HG03159 (cell line): ENCODE results near the gene CACNA2D3.

Experiments
- ATAC-seq: cut with Tn5 transposase; IDR thresholded peaks from one replicate; pipeline ENCODE4 v1.9.1; 2021; ENCODE audit warnings: mild to moderate bottlenecking, moderate library complexity; ENCODE audit not compliant: unreplicated experiment

CACNA2D3 gene

DNA sequence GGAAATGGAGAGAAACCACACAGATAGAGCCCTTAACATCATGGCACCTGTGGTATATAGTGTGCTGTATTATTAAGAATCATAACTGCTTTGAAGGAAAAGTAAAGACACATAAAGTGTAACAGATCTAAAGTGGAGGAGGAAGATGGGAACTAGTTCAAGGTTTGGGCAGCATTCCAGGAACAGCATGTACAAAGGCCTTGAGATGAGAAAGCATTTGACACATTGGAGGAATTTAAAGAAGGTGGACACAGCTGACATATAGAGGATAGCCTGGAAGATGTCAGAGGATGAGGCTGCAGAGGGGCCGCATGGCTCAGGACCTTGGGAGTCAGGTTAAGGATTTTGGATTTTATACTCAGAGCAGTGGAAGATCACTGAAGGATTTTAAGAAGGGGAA, 766.5 kb downstream of the CACNA2D3 start:
- ATAC-seq, result no peak

DNA sequence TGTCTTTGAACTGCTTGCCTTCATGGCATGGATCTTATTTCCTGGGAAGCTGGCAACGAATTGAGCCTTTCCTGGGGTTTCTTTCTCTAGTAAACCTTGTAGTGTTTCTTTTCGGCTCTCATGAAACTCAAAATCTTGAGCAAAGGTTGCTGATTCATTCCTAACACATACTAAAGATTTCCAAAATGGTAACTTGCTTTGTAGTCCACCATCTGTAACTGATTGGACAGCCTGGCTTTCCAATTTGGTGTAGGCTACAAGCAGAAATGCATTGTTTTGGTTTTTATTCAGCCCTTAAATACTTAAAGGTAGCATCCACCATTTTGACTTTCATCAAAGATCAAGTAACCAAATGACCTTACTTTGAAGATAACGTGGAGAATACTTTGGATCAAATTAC, 767.4 kb downstream of the CACNA2D3 start:
- ATAC-seq, result no peak

DNA sequence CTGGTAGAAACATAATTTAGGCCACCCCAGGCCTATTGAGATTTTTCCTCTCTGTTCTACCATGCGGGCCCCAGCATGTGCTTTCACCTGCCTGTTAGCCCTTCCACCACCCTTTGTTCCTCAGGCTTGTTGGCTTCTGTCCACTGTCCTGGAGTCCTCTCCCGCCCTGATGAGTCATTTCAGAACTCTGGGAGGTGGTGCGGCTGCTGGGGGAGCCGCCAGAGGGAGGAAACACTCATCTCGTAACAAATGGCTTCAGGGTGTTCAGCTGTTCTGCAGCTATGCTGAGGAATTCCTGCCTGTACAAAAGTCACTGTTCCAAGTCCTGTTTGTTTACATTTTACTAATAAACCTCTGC, 769.2 kb downstream of the CACNA2D3 start:
- no peak for ATAC-seq

DNA sequence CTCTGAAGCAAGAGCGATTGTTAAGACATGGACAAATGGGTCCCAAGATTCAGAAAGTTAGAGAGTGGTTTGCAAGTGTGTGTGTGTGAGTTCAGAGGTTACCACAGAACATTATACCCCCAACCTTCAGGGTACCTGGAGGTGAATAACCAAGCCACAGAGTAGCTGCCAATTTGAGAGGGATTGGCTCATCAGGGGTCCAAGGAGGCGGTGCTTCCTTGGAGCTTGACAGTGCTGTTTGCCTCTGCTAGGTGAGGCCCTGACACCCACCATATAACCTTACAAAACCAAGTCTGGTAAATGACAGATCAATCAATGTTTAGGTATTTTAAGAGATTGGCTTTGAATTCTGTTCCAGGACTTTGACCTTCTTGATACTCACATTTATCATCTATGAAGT, 769.8 kb downstream of the CACNA2D3 start:
- no peak for ATAC-seq

DNA sequence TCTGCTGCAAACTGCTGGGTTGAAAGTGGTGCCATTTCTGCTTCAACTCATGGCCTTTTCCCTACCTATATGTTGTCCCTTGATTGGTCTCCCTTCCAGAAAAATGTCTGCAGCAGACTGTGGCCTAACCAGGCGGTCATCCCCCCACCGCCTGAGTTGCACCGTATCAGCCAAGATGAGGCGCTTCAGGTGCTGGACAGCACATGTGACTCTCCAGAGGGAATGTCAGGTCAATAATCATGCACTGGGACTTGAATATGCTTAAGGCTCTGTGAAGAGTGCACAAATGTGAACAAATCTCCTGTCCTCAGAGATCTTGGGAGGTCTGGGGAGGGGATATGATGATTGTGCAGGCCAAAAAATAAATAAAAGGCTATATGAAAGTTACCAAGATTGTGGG, 773.3 kb downstream of the CACNA2D3 start:
- no peak for ATAC-seq

DNA sequence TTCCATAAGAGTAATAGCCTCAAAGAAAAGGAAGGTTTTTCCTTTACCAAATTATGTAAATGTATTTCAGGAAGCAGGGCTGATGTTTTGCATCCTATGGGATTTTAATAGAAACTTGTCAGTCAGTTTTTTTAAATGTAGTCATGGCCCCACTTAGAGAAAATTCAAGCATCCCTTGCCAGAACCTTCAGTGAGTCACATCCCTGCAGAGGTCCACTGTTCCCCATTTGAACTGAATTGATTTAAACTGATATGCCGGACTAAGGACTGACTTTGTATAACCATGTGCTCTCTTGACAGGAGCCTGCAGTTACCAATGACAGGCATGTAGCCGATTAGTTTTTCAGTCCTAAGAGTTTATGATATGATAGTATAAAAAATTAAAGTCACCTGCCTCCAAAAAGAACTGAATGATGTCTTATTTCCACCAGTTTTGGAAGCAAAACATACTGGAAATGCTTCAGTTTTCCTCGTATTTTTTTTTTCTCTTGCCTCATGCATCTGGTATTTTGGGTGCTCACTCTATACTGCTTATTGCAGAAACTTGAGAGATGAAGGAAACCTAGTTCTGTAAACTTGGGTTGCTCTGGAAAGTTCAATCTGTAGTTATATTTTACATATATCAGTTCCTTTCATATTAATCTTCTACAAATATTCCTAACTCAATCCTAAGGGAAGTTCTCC, 774.8 kb downstream of the CACNA2D3 start:
- ATAC-seq, result no peak

DNA sequence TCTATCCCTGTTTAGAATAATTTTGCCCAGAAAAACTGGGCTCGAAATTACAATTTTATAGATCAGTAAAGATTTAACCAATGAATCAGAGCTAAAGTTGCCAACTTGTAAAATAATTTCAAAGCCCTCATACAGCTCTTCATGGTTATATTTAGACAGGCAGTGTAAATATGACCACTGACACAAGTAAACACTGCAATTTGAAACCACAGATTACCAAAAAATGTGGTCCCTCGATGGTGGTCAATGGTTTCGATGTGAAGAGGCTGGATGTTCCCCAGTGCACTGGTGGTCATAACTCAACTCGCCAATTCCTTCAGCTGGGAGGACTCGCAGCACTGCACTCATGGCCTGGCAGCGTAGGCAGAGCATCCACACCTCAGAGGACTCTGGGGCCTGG, 776.9 kb downstream of the CACNA2D3 start:
- no peak for ATAC-seq

DNA sequence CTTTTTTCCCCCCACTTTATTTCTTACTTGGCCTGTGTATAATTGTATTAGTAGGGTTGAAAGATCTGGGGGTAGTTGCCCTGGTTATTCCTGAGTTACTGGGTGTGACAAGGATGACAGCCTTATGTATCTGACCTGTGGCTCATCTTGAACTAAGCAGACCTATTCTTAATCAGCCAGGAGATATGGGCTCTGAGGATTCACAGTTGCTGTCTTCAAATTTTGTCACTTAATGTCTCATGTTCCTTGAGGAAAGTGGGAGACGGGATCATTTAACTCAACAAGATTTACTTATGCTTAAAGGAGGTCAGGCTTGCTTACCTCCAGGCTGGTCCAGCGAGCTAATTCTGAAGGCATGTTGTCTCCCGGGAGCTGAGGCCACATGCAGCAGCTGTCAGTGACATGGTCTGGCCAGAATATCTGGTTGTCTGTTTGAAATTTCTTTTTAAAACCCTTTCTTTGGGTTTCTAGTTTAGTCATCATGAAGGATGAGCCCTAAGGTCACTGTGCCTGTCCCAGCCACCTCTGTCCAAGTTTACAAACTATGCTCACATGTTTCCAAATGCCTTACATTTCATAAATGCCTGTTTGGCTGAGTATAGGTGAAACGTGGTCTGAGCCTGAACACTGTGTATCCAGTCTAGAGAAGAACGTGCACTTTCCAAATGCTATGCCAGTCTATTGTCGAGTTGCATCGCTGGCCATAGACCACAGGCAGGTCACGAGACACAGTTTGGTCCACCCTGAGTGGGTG, 778.7 kb downstream of the CACNA2D3 start:
- ATAC-seq, result no peak

DNA sequence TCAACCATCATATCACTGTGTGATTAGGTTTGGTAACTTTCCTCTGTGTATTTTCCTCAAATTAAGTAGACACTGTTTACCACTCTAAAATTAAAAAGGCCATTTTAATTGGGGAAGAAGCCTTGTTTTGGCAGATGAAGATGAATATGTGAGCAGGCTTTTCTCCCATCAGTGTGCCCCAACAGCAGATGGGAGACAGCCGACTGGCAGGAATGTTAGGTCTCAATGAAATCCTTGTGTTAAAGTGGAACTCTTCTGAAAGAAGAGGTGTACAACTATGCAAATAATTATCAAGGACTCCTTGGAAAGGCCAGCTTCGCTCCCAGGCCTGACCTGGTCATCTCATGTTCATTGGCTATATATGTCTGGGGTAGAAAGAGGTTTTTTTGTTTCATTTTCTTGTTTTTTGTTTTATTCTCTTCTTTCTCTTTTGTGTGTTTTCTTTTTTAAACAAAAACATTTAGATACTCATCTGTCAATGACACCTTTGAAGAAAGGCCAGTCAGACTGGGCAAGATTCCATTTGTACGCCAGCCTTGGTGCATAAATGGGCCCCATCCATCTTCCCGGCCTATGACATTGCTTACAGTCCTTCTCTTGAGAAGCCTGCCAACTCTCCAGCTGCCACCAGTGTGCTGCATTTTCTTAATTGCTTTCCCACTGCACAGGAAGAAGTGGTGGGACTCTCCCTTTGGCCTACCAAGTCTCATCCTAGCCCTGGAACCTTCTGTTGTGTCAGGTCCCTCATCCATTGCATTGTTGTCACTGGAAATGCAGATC, 779.7 kb downstream of the CACNA2D3 start:
- ATAC-seq, result no peak

DNA sequence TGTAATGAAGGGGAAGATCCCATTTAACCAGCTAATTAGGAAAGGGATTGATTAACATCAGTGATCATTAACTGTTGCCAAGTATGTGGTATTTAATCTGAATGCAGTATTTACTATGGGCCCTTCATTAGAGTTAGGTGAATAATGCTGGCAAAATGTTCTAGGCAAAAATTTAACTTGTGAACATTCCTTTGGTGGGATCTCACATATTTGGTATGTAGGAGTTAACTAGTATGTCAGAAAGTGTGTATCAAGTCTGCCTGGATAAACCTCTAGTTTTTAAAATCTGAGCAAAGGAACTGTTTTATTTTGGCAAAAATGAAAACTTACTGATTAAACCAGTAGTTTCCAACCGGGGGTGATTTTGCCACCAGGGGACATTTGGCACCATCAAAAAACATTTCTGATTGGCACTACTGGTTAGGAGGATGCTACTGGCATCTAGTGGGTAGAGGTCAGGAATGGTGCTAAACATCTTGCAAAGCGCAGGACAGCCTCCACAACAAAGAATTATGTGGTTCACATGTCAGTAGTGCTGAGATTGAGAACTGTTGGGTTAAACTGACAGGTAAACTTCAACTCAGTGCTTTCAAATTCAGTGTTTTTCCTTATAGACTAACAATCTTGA, 783.0 kb downstream of the CACNA2D3 start:
- no peak for ATAC-seq

DNA sequence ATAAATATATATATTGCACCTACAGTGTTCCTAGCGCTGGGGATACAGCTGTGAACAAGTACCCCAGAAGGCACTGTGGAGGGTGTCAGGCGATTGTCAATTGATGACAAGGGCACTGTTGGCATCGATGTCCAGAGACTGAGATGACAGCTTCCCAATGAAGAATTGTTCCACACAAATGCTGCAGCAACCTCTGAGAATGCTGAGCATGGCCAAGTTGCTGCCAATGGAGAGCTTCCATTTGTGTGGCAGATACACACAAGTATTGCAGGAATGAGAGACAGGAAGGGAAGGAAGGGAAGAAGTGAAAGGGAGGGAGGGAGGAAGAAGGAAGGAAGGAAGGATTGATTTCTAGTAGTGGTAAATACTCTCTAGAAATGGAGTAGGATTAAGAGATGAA, 783.6 kb downstream of the CACNA2D3 start:
- no peak for ATAC-seq

DNA sequence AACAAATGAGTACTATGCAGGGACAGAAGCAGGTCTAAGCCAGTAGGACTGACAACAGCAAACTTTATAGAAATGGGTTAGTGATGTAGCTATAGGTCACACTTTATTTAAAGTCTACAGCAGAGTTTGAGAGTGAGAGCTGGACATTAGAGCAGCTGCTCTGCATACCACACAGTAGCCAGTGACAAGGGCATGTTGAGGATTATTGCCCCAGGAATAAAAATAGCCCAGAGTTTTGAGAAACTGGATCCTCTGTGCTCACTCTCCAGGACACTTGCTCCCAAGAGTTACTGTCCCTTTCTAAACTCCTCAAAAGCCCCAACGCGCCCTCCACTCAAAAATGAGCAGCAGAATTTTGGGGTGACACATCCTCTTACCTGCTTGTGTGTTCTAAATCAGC, 784.4 kb downstream of the CACNA2D3 start:
- ATAC-seq, result no peak

DNA sequence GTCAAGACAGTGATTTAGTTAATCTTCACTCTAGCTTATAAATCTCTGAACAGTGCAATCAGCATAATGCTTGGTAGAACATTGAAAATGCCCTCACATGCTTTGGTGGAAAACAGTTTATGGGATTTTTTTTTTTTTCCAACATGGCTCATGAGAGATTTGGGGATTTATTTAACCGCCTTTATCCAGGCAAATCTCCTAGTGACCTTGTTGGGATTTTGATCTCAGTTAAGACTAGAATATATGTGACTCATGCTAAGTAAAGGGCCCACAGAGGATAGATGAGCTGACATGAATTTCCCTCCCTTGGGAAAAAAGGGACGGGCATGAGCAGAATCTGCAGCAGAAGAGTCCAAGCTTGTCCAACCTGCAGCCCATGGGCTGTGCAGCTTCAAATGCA, 786.8 kb downstream of the CACNA2D3 start:
- ATAC-seq, result no peak

DNA sequence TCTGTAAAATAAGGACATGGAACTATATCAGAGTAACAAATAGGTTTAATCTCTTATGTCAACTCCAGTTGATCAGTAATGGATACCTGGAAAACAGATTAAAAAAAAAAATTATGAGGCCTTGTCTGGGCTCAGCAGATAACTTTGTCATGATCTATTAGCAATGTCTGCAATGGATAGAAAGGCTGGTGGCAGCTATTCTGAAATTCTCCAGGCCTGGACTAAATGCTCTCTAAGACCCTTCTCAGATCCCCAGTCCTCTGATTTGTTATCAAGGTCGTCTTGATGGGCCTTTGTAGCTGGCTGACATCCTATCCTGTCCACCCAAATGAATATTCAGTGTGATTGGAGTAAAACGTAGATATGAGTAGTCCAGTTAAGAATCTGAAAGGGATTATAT, 791.8 kb downstream of the CACNA2D3 start:
- ATAC-seq, result no peak

DNA sequence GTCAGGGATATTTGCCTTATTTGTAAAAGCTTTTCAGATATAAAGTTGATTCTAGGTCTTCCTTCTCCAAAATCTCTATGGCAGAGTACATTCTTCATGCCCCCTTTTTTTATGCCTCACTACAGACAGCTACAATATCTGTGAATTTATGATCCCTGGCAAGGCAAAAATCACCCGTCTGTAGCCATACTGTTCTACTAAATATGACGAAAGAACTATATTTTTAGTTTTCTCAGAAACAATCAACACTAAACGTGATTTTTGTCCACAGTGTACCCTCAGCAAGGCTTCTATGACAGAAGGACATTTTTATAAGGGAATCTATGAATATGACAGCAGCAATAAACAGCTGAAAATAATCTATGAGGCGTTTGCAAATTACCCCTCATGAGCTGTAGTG, 792.8 kb downstream of the CACNA2D3 start:
- no peak for ATAC-seq

DNA sequence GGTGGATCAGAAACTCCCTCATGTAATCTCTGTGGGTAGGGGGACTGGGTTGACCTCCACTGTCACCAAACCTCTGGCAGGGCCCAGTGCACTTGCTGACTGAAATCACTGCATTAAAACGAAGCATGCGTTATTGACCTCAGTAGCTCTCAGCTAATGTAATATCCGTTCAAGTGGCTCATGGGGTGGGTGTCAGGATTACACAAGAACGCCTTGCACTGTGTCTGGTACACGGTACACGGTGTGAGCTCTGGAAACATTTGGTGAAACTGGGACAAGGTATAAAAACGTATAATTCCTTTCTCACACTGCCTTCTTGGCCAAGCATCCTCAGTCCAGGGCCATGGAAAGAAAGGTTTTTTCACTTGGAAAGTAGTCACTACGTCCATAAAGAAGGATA, 793.6 kb downstream of the CACNA2D3 start:
- ATAC-seq, result no peak

DNA sequence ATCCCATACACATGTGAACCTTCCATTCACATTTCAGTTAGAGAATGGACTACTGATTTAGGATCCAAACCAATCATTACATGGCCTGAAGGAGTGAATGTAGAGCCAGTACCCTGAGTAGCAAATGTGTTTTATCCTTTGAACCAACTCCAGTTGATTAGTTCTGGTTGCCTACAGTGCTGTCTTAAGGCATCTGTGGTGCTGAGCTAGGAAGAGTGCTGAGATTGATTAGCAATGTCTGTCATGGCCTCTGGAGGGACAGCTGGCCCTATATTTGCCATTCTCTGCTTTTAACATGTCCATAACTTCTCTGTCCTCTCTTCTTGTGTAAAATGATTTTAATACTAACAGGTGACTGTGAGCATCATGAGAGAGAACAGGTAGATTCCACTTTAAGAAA, 794.4 kb downstream of the CACNA2D3 start:
- no peak for ATAC-seq

DNA sequence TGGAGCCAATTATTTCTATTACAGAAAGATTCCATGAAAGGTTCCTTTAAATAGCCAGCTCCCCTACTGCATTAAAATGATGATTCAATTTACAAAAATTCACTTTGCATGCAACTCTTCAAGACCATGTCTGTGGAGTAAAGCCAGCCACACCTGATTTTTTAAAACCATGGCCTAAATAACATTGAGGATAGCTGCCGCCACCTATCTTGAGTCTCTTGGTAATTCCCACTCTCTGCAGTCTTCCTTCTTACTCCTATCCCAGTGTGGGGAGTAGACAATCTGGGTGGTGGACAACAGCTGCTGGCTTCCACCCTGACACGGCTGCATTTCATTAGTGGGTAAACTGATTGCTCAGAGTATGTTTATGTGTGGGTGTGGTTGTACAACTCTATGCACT, 794.8 kb downstream of the CACNA2D3 start:
- no peak for ATAC-seq

DNA sequence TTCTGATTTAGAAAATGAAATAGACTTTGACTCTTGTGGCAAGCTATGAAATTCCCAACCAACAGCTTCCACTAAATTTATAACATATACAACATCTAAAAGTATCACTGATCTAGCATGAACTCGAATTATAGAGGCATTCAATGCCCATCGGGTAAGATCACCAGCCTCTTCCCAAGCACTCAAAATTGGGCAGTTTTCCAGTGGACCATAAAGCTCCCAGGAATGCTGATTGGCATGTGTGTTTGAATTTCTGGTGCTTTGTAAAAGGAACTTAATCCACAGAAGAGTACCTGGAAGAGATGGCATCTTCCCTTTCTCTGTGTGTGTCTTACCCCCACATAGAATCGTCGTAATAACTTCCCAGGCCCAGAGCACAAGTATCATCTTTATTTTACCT, 795.5 kb downstream of the CACNA2D3 start:
- no peak for ATAC-seq

DNA sequence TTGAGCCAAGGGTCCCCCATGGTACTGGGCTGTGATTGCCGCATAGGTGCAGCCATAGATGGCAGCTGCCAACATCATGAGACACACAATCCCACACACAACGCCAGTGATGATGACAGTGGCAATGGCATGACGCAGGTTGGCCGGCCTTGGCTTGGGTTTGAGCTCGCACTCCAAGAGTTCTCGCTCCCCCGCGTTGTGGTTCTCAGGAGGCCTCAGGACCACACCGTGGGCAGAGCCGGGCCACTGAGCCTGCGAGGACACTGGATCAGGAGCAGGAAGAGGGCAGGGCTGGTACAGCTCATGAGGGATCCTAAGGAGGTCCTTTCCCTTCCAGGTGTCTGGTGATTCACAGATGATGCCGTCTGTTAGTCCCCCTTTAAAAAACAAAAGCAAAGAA, 796.2 kb downstream of the CACNA2D3 start:
- no peak for ATAC-seq

DNA sequence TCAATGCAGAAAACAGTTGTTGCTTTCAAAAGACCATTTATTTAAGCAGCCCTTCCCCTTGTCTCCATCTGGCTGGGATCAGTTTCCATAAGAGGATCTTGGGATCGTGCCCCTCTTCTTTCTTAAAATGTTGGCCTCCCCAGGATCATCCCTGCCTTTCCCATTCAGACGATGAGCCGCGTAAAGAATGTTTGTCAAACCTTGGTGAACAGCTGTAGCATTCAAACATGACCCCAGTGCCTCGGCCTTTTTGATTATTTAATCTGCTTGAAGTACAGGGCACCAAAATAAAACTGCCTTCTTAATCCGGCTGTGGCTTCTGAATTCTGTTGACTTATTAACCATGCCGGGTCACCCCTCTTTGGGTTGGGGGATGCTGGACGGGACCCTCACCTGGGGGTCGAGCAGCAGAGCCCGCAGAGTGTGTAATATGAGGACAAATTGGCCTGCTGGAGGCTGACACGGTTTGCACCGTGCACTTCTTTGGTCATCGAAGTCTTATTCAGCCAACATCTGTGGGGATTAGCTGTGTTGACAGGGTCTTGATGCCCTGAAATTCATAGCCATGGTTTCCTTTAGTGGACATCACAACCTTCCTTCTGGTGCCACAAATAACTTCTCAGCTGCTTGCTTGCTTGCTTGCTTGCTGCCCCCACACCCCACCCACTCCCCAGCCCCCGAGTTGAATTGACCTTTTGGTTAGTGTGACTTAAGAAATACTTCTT, 805.9 kb downstream of the CACNA2D3 start, which contains the start of gene LRTM1:
Gene LRTM1, minus strand, starts transcription at position 14 of the 725 bp plus-strand sequence. CDS start 148 bp downstream, outside the sequence.
- no peak for ATAC-seq
